GM19397 (cell line): ENCODE data around the gene ZDHHC9.

Source experiments
- ATAC-seq: cut with Tn5 transposase; IDR thresholded peaks from one replicate; pipeline ENCODE4 v1.9.1; 2021; ENCODE audit warnings: mild to moderate bottlenecking, moderate library complexity; ENCODE audit not compliant: unreplicated experiment

The ZDHHC9 gene

DNA sequence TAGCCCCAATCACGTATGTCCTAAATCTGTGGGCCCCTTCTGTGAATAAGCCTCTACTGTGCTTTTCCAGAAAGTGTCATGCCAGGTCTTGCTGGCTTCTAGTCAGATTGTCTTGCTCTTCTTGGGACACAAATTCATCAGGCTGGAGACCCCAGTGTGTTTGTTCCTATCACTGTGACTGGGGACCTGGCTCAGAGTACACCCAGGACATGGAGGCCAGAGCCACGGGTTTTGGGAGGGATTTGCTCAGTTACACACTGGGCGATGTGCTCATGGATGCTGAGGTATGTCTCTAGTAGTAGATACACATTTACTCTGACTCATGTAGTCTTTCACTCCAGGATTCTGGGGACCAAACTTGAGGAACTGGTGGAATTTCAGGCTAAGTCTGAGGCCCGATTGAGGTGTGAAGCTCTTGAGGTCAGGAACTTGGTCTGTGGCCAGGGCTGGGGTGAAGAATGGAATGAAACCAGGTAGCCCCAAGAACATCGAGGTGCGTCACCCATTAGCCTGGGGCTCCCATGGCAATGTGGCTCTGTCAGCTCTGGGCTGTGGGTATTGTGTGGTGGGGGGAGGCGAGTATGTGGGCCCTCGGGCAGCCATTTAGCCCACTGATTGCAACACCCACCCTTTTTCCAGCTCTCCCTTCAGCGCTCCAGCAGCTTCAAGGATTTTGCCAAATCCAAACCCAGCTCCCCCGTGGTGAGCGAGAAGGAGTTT, 56.2 kb downstream of the ZDHHC9 start:
- no peak for ATAC-seq

DNA sequence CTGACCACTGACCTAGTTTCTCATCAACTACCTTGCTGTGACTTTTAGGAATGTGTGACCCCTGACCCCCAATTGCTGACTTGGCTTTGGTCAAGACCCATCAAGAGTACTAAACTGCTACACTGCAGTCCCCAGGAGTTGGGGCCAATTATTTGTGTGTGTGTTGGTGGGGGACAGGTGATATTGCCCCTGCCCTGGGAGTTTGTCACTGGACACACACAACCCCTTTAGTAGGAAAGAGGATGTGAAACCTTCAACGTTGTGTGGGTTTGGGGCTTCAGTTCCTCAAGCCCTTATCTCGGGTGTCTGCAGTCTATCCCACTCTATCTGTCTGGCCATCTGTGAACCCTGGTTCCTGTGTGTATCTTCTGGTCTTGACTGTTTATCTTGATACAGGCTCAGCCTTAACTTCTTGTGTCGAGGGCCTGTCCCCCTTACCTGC, 57.5 kb downstream of the ZDHHC9 start:
- peak; percentile 74 for ATAC-seq

DNA sequence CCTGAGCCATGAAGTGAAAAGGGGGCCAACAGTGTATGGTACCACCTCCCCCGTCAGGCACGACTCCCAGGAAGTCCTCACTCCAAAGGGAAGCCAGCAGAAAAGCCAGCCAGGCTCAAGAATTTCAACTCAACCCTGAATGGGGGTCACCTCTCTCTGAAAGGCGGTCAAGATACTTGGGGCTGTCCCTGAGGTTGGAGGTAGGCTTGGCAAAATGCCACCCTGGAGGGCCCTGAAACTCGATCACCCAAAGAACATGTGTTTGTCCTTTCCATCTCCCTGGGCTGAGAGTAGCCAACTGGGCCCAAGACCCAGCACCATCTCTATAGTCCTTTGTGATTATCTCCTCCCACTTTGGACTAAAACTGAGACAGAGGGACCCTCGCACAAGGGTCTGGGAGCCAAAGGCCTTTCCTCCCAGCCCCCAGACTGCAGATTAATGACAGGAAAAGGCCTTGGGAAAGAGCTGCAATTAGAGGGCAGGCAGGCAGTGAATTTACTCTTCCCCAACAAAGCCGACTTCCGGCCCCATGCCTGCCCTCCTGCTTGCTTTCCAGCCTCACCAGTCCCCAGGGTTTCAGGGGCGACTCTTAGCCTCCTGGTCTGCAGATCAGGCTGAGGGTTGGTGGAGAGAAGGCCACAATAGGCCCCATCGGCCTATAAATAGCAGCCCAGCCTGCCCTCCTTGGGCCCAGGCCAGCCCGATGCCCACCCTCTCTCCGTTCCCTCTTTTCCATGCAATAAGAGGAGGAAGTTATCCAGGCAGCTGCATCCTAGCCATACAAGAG, 58.3 kb downstream of the ZDHHC9 start:
- no peak for ATAC-seq

GRCh38 chrX:129784371-129784770, 59.3 kb downstream of the ZDHHC9 start:
- ATAC-seq, result no peak

DNA sequence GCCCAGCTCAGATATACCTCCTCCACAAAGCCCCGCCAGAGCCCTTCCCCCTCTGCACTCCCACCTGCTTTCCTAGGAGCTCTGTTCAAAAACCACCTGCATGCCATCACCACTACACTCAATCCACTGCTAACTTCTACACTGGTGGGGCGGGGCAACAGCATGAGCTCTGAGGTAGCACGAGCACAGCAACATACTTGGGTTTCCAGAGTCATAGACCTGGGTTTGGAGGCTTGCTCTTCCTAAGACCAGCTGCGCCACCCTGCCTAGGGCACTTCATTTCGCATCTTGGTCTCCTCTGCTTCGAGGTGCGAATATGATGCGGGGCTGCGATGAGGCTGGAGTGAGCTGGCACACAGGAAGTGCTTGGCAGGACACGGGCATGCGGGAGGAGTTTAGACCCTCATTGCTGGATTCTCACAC, 60.4 kb downstream of the ZDHHC9 start:
- no peak for ATAC-seq

DNA sequence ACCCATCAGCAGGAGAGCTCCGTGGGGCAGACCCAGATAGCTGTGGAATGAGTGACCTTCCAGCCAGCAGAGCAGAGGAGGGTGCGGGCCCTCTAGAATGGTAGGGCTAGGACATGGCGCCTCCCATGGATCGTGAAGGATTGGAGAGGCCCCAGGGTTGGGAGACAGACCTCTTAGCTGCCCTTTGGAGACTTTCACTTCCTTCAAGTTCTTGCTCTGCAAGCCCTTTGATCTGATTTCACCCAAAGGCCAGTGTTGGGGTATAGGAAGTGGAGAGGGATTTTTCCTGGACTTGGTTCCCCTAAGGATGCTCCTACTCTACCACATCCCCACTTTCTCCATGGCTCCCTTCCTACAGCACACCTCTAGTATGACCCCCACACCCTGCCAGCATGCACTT, 61.0 kb downstream of the ZDHHC9 start:
- no peak for ATAC-seq

GRCh38 chrX:129781680-129782495, 61.8 kb downstream of the ZDHHC9 start:
- ATAC-seq, result no peak

DNA sequence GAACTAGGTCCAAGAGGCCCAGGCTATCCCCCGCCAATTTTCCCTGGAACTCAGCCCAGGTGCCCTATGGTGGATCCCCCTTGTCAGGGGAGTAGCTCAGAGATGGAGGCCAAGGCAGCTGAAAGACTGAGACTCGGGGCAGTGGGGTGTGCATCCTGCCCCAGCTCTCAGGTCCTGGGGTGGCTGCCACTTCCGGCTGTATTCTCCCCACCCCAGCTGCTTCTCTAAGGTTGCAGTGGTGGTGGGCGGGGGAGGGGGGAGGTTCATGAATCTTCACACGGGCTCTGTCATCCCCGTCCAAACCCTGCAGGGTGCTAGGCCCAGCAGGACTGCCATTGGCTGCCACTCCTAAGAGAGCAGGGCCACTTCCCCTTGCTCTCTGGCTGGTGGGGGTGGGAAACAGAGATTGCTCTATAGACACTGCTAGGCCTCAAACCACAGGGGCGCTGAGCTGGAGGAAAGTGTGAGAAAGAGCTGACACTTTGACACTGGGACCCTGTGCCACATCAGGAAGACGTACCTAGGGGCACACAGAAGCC, 62.5 kb downstream of the ZDHHC9 start:
- ATAC-seq, result peak; percentile 69

- no peak for ATAC-seq
Observed at GRCh38 chrX:129780441-129781105, 63.1 kb downstream of the ZDHHC9 start.

- ATAC-seq, result peak; percentile 41
Observed at GRCh38 chrX:129779747-129780146, 63.9 kb downstream of the ZDHHC9 start, which contains the start of gene SASH3. Gene SASH3 (plus strand): TSS chrX:129779949. CDS start chrX:129780098, 149 bp downstream.

DNA sequence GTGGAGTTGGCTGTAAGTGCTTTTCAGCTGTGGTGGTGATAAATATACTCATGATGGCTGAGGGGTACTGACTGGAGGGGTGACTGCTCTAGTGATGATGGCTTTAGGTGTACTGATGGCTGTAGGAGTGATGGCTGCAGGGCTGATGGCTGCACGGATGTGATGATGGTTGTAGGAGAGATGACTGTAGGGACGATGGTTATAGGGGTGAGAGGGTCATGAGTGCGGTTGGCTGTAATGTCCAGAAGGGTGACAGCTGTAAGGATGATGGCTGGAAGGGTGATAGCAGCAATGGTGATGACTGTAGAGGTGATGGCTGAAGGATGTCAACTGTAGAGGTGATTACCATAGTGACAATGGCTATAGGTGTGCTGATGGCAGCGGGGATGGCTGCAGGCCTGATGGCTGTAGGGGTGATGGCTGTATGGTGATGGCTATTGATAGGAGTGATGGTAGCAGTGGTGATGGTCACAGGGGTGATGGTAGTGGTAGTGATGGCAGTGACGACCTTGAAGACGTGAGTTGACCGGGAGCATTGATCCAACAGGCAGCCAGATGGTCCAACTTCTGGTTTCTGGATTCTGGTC, 64.5 kb downstream of the ZDHHC9 start:
- ATAC-seq, result no peak

DNA sequence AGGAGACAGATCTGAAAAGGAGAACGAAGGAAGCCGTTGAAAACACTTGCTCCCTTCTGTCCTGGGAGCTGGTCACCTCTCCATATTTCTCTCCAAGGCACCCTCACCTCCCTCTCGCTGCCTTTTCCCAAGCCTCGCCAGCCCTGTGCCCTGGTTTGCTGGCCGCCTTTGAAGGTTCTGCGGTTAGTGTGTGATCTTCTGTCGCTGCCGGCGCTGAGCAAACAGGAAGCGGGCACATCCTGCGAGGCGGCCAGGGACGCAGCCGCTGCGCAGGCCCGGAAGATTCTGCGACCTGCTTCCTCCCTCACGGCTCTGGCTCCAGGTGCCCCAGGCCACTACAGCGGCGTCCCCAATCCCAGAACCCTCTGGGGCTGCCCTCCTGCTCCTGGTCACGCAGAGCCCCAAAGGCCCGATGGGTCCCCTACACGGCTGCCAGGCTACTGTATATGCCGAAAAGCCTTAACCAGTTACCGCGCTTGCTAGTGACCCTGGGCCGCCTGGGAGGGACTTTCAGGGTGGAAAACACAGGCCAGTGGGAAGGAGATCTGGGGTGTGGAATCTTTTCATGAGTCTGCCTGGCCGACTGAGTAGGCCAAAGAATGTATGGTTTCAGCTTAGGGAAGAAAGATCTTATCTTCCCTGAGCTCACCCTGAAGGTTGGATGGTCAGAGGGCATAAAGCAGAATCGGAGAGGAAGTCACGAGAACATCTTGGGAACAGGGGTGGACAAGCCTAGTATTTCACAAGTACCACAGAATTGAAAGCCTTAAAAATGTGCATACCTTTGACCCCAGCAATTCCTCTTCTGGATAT, 66.3 kb downstream of the ZDHHC9 start:
- ATAC-seq, result no peak

DNA sequence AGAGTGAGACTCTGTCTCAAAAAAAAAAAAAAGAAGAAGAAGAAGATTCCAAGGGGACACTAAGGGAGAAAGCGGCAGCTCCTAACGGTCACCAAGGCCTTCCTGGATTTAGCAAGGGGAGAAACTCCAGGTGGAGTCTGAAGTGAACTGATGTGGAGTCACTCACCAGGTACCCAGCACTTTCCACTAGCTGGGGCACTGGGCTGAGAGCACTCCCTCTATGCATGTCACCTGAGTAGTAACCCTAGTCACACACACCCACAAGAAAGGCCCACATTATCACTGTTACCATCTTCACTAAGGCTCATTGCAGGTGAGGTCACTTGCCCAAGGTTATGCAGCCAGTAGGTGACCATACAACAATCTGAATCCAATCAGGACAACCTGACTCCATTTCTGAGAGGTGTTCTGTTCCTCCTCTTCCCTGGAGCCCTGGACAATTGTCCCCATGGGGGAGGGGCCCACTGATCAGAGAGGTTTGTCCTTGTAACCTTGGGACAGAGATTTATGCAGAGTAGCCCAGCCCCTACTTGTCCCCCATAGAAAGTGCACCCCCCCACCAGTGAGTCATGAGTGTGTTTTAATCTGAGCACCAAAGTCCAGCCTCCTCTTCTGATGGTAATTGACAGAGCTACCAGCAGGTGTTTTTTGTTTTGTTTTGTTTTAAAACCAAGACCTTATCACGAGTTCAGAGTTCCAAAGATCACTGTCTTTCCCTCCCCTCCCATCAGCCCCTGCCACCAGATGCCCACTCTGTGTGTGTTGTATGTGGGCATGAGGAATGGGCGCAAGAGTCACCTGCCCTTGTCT, 69.8 kb downstream of the ZDHHC9 start:
- no peak for ATAC-seq

DNA sequence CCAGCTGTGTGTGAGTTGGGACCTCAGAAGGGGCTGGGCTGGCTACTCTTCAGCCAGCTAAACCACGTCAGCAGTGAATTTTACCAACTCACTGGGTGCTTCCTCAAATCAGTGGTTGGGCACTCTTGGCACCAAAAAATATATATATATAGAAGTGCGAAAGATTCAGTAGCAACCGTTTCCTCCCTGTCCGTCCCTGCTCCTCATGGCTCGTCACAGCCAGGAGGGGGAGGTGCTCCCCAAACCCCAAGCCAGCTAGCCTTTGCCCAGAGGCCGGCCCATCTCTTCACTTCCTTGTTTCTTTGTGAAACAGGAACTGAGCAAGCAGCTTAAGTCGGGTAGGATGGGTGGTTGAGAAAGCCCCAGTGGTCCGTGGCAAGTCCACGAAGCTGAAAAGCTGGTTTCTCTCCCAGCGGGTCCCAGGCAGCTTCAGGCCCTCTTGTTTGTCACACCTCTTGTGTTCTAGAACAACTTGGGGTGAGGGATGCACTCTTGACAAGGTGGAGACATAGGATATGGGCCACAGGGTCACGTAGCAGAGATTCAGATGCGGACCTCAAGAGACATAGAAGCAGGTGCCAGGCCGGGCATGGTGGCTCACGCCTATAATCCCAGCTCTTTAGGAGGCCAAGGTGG, 70.8 kb downstream of the ZDHHC9 start:
- peak; percentile 65 for ATAC-seq

DNA sequence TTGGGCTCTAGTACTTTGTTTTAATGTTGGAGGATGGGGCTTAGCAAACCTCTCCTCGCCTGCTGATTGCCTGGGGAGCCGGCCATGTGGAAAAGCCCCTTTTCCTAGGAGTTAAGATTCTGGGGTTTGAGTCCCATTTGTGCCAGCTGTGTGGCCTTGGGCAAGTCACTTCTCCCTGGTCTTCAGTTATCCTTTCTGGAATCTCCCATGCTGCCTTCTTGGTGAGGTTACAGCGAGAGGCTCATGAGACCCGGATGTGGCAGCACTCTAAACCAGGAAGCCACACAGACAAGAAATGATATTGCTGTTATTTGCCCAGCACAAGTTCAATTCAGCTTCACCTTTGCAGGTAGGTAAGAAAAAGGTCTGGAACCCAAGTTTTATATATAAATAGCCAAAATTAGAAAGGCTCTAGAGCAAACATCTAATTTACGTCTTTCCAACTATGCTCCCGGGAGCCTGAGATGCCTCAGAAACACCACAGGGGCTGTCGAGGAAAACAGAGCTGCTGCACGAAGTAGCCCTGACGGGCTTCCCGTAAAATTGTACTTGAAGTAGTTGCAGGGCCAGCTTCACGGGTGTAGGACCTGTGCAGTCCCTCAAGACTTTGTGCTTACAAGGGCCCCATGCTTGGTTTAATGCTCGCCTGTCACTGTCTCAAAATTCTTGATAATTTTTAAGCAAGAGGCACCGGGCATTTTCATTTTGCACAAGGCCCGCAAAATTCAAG, 72.3 kb downstream of the ZDHHC9 start:
- ATAC-seq, result no peak

- peak; percentile 50 for ATAC-seq
Observed at GRCh38 chrX:129769467-129770154, 74.1 kb downstream of the ZDHHC9 start.
